ENCODE data around the gene ADCYAP1R1.

ADCYAP1R1 gene

DNA sequence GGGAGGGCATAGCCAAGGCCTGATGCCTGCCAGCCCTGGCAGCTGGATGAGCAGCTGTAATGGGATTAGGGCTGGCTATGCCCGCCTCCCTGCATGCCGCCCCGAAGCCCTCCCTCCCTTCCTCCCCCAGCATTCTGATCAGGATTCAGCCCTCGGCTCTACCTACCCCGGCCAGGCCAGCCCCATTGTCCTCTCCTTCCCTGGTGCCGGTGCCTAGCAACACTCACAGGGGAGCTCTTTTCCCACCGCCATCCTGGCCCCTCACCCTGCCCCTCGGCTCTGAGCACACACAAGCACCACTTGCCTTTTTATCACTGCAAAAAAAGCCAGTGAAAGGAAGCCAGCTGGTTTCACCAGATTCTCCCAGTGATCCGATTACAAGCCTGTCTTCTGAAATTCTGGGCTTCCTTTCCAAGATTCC, 9.0 kb upstream of the ADCYAP1R1 start:
- DNase-seq (ENCODE audit: low spot score) = peak; percentile 30

DNA sequence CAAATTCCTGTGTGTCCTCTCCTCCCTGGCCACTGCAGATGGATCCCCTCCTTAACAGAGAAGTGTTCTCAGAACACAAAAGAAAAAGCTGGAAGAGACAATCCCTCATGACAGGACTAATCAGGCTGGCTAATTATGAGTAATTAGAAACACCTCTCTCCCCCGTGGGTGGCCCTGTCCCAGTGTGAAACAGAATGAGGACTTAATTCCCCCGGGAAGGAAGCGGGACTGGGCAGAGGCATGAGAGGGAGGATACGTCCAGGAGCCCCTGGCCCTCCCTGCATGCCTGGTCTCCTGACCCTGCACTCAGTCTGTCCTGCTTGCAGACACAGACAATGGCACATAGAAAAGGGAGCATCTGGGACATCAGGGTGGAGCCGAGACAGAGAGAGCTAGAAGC, 7.6 kb upstream of the ADCYAP1R1 start:
- no peak for DNase-seq (ENCODE audit: low spot score)

DNA sequence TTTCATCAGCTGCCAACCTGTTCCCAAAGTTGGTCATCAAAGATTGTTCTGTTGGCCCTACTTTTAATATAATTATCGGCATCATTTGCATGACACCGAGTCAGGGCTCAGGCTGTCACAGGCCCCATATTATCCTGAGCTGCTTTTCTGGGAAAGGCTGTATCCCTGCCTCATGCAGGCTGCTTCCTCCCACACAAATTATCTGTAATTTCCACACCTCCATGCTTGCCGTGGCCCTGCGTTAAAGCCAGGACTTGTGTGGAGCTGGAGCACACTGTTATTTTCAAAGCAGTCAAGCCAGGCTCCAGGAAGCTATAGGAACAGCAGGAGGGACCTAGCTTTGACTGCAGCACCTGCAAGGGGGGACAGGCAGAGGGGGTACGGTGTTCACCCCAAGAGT, 5.4 kb upstream of the ADCYAP1R1 start:
- DNase-seq (ENCODE audit: low spot score) = peak; percentile 53

- no peak for DNase-seq (ENCODE audit: low spot score)
Observed at GRCh38 chr7:31047313-31048146, 4.6 kb upstream of the ADCYAP1R1 start.

DNA sequence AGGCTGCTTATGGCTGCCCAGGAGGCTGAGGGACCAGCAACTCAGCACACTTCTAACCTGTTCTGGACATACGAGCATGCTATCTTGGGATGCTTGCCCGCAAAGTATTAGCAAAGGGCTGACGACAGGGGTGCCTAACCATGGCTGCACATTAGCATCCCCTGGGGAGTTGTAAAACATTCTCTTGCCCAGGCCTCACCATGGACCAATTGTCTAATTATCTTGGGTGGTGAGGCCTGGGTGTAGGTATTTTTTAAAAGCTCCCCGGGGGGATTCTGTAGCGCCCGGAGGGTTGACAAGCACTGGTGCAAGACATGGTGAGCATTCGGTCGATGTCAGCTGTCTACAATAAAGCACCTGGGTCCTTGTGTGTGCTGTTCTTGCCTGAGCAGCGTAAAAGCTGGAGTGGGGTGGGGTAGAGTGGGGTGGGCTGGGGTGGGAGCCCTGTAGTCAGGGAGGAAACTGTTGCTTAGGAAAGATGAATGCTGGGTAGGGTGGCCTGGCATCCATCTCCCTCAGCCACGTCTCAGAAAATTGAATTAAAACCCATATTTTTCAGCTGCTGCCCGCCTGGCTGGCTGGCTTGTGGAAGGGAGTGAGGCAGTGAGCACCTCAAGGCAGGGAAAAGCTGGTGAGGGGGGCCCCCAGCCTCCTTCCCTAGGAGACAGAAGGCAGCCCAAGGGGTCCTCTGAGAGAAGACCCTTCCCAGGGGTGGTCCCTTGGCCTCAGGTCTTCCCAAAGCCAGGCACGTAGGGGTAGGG, 2.9 kb upstream of the ADCYAP1R1 start:
- no peak for DNase-seq (ENCODE audit: low spot score)

GRCh38 chr7:31052487-31052840, 356 bp downstream of the ADCYAP1R1 start:
- no peak for DNase-seq (ENCODE audit: low spot score)

GRCh38 chr7:31052841-31053601, 913 bp downstream of the ADCYAP1R1 start:
- no peak for DNase-seq (ENCODE audit: low spot score)

GRCh38 chr7:31053986-31054385, 1.9 kb downstream of the ADCYAP1R1 start:
- DNase-seq (ENCODE audit: low spot score) = no peak

DNA sequence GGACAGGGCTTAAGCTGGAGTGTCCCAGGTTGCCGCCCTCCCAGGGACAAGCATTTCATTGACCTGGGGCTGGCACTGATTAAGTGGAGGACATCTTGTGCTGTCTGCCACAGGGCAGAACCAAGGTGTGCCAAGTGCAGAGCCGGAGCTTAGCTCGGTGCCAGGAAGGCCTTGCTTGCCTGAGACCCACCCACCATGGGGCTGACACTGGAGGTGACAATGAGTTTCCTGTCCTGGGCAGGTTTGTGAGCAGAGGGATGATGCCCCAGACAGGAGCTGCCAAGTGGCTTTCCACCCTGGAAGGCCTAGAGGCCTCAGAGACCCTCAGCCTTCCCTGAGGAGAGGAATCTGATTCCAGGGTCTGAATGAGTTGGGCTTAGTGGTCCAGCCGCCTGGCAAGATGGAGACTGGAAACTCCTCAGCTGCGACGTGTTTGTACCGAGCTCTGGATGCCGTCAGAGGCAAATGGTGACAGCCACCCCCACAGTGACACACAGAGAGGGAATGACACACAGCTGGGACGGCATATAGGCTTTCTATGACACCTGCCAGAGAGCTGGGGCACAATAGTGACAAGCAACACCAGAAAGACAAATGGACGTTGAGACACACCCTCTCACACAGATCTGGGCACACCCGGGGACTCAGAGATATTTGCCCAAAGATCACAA, 2.6 kb downstream of the ADCYAP1R1 start:
- DNase-seq (ENCODE audit: low spot score) = no peak

- DNase-seq (ENCODE audit: low spot score) = no peak
Observed at GRCh38 chr7:31055471-31055870, 3.4 kb downstream of the ADCYAP1R1 start.

DNA sequence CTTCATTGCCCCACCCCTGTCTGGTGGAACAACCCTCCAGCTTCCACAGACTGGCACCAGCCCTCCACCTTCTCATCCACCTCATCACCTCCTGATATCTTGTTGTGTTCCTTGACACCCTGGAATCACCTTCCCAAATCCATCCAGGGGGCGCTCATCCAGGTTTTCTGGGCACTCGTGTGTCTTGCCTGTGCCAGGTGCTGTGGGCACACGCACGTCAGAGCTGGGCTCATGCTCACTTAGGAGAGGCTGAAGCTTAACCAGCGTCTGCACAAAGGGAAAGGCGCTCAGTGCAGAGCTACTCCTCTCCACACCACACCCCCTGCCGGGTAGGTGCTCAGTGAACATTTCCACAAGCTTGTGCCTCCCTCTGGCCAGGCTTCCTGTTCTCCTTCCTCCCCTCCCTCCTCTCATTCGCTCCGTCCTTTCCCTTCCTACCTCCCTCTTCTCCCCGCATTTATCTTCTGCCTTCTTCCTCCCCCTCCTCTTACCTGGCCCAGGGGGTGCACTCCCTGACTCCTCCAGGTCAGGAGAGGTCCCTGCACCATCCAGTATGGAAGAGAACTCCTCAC, 4.8 kb downstream of the ADCYAP1R1 start:
- DNase-seq (ENCODE audit: low spot score) = no peak

DNA sequence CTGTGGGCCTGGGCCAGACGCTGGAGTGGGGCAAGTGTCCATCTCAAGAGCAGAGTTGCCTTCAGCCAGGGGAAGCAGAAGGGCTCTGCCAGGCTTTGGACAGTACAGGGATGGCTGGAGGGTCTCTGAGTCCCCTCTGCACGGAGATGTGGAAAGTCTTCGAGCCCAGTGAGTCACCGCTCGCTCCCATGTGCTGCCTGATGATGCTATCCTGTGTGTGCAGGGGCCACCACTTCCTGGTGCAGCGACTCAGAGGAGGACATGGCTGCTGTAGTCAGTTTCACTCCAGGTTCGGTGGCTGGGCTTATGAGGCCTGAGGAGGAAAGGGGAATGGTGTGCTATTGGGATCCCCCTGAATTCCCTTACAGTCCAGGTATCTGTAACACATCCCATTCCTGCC, 6.0 kb downstream of the ADCYAP1R1 start:
- no peak for DNase-seq (ENCODE audit: low spot score)

DNA sequence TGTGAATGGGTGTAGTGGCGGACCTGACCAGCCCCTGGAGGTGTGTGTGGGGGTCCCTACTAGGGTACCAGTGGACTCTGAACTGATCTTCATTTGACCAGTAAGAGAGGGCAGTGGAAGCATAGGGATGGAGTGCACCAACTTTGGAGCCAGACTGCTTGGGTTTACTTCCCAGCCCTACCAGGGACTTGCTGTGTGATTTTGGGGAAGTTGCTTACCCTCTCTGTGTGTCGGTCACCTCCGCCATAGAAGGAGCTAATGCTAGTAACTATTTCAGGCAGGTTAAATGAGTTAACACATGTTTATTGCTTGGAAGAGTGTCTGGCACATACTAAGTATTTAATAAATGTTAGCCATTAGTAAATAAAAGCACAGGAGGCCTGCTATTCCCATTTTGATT, 6.6 kb downstream of the ADCYAP1R1 start:
- DNase-seq (ENCODE audit: low spot score) = no peak

DNA sequence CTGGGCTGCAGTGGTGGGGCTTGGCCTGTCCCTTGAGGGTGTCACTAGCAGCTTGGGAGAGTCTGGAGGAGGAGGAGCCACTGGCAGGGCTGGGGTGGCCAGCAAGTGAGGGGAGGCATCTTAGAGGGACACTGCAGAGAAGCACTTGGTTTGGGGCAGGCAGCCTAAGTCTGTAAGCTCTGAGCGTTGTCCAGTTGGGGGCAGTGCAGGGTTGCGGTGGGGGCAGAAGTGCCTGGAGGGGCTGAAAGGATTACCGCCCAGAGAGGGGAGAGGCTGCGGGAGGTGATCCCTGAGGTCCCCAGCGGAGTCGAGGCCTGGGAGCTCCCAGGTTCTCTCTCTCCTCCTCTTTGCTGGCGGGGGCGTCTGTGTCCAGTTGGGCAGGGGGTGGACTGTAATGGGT, 7.4 kb downstream of the ADCYAP1R1 start:
- DNase-seq (ENCODE audit: low spot score) = no peak

DNA sequence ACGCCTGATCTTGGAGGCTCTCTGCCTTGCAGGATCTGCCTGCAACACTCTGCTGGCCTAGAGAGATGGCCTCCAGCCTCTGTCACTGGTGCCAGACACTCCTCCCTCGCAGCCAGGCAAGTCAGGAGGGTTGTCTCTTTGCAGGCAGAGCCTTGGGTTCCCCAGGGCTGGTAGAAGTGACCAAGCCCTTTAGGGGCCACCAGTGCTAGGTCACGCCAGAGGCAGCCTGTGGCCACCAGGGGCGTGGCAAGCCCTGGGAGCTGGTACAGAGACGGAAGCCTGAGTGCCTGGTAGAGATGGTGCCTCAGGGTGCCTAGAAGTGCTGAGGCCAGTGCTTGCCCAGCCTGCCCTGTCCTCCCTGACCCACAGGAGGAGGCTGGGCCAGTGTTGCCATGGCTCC, 9.1 kb downstream of the ADCYAP1R1 start:
- no peak for DNase-seq (ENCODE audit: low spot score)

GRCh38 chr7:31062746-31063435, 10.8 kb downstream of the ADCYAP1R1 start:
- no peak for DNase-seq (ENCODE audit: low spot score)

DNA sequence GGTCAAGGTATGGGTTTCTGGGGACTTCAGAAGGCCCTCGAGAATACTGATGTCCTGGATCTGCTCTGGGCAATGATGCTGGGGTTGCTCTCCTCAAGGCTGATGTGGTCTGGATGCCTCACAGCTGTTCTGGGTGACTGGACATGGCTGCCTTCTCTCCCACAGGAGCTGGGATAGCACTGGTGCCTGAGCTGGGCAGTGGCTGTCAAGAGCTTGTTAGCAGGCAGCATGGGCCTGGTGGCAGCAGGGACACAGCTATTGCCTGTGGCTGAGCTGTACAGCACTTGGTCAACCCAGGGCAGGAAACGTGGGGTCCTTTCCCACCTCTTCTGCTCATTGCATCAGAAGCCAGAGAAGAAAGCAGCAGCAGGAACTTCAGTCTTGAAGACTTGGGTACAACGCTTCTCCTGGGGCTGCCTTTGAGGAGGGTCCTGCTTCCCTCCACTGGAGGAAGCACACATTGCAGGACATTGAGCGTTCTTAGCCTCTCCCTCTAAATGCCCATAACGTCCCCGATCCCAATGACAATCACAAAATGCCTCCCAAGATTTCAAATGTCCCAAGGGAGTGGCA, 13.0 kb downstream of the ADCYAP1R1 start:
- no peak for DNase-seq (ENCODE audit: low spot score)

DNA sequence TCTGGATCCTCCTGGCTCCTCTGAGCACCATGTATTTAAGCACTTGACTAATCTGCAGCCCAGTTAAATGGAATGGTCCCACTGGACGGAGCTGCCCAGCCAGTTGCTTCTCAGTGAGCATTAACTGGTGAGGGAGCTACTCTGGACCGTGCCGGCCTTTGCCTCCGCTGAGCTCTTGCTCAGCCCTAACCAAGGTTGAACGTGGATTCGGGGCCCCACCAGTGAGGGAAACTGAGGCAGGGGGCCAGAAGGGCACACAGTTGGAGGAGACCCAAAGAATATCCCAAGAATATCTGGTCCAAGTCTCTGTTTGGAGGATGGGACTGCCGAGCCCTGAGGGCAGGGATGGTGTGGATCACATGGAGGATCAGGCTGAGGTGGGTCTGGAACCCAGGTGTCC, 13.7 kb downstream of the ADCYAP1R1 start:
- DNase-seq (ENCODE audit: low spot score) = no peak

- DNase-seq (ENCODE audit: low spot score) = no peak
Observed at GRCh38 chr7:31066516-31067130, 14.5 kb downstream of the ADCYAP1R1 start.

- no peak for DNase-seq (ENCODE audit: low spot score)
Observed at GRCh38 chr7:31067491-31067890, 15.4 kb downstream of the ADCYAP1R1 start.

All from putamen (tissue), 1 donor.